ENCODE results near the gene NPPB. TPM values are rescaled to one million over a fixed set of nuclear protein-coding genes. Genes with fewer than 3 reads are reported as not detected.

Gene NPPB
- total and polyA plus RNA-seq, 9 of the 15 experiments (the other 6 are each of a cell fraction or from before 2014, with no cell fraction given), result not detected

DNA sequence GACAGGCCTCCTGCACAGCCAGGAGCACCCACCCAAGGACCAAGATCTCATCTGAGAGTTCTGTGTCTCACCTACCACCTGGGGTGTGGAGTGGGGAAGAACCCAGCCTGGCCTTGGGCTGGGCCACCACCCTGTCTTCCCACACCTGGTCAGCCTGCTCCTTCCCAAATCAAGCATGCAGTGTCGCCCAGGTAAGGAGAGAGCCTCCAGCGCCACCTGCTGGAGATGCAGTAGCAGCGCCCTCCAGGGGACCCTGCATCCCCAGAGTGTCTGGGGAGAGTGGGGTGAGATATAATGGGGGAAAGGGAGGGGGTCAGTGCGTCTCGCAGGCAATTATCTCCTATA, 35.1 kb upstream of the NPPB start (continued):
- peak; percentile 29; the same call in 1 of the 2 replicates for TF ChIP-seq ZNF263 (CRISPR knock-in tag; IDR thresholded peaks at IDR 0.05; ENCODE audit: borderline replicate concordance)

- H3K36me3 ChIP-seq (ENCODE audit: control insufficient read depth, insufficient read depth, low read length), result no peaks in the 10 kb centered on the region
- no peaks in the 10 kb centered on the region for H3K9me1 ChIP-seq (ENCODE audit: control insufficient read depth, insufficient read depth, low read length)
- TF ChIP-seq KDM1A (IDR thresholded peaks at IDR 0.05) (peak; percentile 65 to 67), CEBPG (CRISPR knock-in tag; IDR thresholded peaks at IDR 0.05) (no peak), CEBPG (tag; conservative IDR thresholded peaks at IDR 0.05 in 1 of 2, IDR thresholded peaks at IDR 0.05 in 1 of 2) (no peak), BCOR (IDR thresholded peaks at IDR 0.05) (peak; percentile 78), PTBP1 (IDR thresholded peaks at IDR 0.05; ENCODE audit: low read depth, low read length) (0 out of 2 replicates have a peak, but pooled peaks have one; percentile 66), SMARCA5 (IDR thresholded peaks at IDR 0.05) (peak; percentile 51; the same call in 1 of the 2 replicates), RBM25 (IDR thresholded peaks at IDR 0.05; ENCODE audit: low read depth, low read length, severe bottlenecking) (peak; percentile 84), ZNF121 (CRISPR knock-in tag; conservative IDR thresholded peaks at IDR 0.05) (peak; percentile 93), YY1 (IDR thresholded peaks at IDR 0.05; ENCODE audit: borderline replicate concordance in 1 of 3, control insufficient read depth in 1 of 3, extremely low read depth in 1 of 3, insufficient read depth in 3 of 3, insufficient read length in 1 of 3, insufficient replicate concordance in 2 of 3, low read depth in 1 of 3, low read length in 2 of 3) (peak in 1 of 3 experiments; percentile 28), NR2C1 (IDR thresholded peaks at IDR 0.05) (no peak), NR2C1 (tag; IDR thresholded peaks at IDR 0.05) (no peak), CCAR2 (IDR thresholded peaks at IDR 0.05; ENCODE audit: low read depth, low read length) (no peak), CHD1 (IDR thresholded peaks at IDR 0.05; ENCODE audit: low read length) (no peak)
- 27% methylated on average over 6 of the region's 6 CpGs for WGBS (ENCODE audit: insufficient coverage, low coverage, missing lambda C conversion rate)
- DNase-seq (ENCODE audit: extremely low read depth in 1 of 4, low spot score in 3 of 4) (no peak), FAIRE-seq (no peak), ATAC-seq (no peak)
- ChIA-PET POLR2A (interaction anchor here (0.8 to 7.8 kb wide), 7 partner anchors 9 to 85 kb away, joined by 3 to 93 read pairs (median 5); no protein-coding TSS in a partner anchor), CTCF (ENCODE audit: low intra/inter-chr PET ratio) (interaction anchor here (0.6 to 6.9 kb wide), 4 partner anchors 49 to 135 kb away, joined by 3 to 93 read pairs (median 4); no protein-coding TSS in a partner anchor)
- H3K9ac ChIP-seq (ENCODE audit: insufficient read depth in 1 of 2, low read depth in 2 of 2, low read length in 2 of 2), result peak overlapping the region in 1 of 2 experiments; percentile 75; a peak in 1 of 4 replicates
- no peak overlapping the region for H3K4me3 ChIP-seq
- intact Hi-C loops (cut with micrococcal nuclease) (no loop called here), in situ Hi-C loops (cut with MboI) (no loop called here)
- H3K4me2 ChIP-seq (ENCODE audit: insufficient read depth, low read length), result no peak overlapping the region
- no peak overlapping the region for H3K27ac ChIP-seq (ENCODE audit: extremely low read depth, low read depth, low read length)
- H2AFZ ChIP-seq (ENCODE audit: low read depth, low read length), result no peak overlapping the region
- H3K79me2 ChIP-seq (ENCODE audit: control insufficient read depth, insufficient read depth, low read length), result no peaks in the 10 kb centered on the region
- 0 out of 5 replicates have a peak, but pooled peaks cover 0 to 3% of the 10 kb centered on the region in 2 experiments for H3K27me3 ChIP-seq (ENCODE audit: control insufficient read depth in 2 of 2, insufficient read depth in 2 of 2, low read length in 2 of 2)
- BruUV-seq (replicated peaks), result no TSS peak
- H4K20me1 ChIP-seq (replicated peaks; ENCODE audit: control insufficient read depth, insufficient read depth, low read length), result no peaks in the 10 kb centered on the region
- H3K9me3 ChIP-seq (replicated peaks; ENCODE audit: control insufficient read depth, insufficient read depth, low read depth, low read length), result no peaks in the 10 kb centered on the region
- peaks cover 6 to 25% of the 10 kb centered on the region in 2 experiments; a peak in 4 of 5 replicates for H3K4me1 ChIP-seq (replicated peaks in 1 of 2; ENCODE audit: control insufficient read depth in 2 of 2, insufficient read depth in 2 of 2, low read length in 2 of 2)
These were observed 32.9 kb upstream of the NPPB start for GRCh38 chr1:11891433-11892186.

All from K562 (cell line).